NCI-H1105 (cell line): Measurements from ENCODE around the gene PCSK5.
A peak's percentile ranks its signal among the peaks of the same experiment; 100 is the strongest.
"Not testable (repeated sequence)": the region's sequence is repeated elsewhere in the genome, so short reads cannot be mapped to it uniquely, and the experiment has no call there.

Experiments
- DNase-seq: peaks from one replicate; lab custom pipeline; 2025; lab: John Stamatoyannopoulos, UW

The PCSK5 gene

DNA sequence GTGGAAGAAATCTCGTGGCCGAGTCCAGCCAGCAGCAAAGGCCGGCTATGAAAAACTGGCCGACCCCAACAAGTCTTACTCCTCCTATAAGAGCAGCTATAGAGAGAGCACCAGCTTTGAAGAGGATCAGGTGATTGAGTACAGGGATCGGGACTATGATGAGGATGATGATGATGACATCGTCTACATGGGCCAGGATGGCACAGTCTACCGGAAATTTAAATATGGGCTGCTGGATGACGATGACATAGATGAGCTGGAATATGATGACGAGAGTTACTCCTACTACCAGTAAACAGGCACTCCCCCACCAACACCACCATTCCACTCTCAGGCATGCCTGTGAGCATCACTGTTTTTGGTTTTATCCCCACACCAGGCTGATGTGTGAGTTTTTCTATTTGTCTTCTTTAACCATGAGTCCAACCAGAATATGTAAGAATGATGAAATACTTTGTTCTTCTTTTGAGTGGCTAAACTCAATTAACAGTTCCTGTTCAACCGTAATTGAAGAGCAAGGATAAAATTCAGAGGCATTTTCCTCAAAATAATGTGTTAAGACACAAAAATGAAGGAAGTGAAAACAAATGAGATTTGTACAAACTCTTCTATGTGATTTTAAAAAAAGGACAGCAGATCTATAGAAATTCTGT lies 468.3 kb downstream of the PCSK5 start:
- DNase-seq: no peak

- DNase-seq: no peak
Measured at GRCh38 chr9:76359365-76359764, 468.9 kb downstream of the PCSK5 start.

- no peak for DNase-seq
Measured at GRCh38 chr9:76359766-76360165, 469.3 kb downstream of the PCSK5 start.

GRCh38 chr9:76362332-76363031 lies 472.0 kb downstream of the PCSK5 start:
- DNase-seq: not testable (repeated sequence)

GRCh38 chr9:76363032-76363395 lies 472.5 kb downstream of the PCSK5 start:
- no peak for DNase-seq

GRCh38 chr9:76365028-76365427 lies 474.6 kb downstream of the PCSK5 start:
- DNase-seq: no peak

GRCh38 chr9:76366275-76366674 lies 475.8 kb downstream of the PCSK5 start:
- DNase-seq: no peak

DNA sequence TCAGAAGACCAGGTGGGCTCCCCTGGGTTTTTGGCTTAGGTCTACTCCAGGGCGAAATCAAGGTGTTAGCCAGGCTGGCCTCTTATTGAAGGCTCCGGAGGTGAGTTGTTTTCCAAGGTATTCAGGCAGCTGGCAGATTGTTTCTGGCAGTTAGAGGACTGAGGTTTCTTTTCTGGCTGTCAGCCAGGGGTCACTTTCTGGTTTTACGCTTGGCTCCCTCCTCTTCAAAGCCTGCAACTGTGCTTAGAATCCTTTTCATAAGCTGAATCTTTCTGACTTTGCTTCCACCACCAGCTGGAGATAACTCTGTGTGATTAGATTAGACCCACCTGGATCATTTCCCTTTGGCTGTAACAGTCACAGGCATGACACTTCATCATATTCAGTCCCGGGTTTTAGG lies 479.1 kb downstream of the PCSK5 start:
- DNase-seq: peak; percentile 89

DNA sequence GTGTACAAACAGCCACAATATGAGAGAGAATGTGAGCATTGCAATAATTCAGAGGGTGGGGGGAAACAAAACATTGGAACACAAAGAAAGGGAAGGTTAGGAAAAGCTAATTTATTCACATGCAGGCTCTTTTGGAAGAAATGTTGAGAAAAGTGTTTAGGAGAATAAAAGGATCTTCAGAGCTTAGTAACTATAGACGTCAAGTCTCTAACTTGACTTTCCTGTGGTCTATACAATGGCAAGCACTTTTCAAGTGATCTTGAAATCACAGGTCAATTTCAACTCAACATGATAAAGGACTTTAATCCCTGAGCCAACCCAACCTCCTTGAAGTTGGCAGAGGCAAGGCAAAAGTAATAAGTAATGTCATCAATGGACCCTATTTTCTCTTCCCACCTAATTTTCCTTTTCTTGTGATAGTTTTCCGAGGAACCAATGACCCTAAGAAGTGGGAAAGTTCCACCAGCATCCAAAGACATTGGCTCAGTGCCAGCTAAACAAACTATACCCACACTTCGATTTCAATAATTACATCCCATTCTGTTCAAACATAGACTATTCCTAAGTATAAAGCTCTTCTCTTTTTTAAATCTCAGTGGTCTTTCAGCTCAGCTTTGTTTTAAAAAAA lies 480.0 kb downstream of the PCSK5 start:
- no peak for DNase-seq

GRCh38 chr9:76371901-76372300 lies 481.4 kb downstream of the PCSK5 start:
- DNase-seq: no peak

DNA sequence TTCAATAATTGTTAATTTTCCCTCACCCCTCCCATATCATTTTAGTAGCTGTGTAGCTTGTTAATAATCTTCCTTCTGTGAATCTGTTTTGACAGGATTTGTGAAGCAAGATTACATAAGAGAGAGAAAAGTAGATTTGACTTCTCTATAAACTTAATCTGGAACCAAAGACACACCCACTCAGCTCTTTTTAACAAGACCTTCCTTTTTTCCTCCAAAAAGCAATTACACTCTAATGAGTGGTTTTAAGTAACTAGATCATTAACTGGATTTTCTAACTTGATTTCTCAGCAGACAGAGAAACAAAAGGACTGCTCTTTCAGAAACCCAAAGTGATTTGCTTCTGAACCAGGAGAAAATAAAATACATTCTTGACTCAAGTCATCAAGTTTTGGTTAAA lies 481.9 kb downstream of the PCSK5 start:
- DNase-seq: no peak

DNA sequence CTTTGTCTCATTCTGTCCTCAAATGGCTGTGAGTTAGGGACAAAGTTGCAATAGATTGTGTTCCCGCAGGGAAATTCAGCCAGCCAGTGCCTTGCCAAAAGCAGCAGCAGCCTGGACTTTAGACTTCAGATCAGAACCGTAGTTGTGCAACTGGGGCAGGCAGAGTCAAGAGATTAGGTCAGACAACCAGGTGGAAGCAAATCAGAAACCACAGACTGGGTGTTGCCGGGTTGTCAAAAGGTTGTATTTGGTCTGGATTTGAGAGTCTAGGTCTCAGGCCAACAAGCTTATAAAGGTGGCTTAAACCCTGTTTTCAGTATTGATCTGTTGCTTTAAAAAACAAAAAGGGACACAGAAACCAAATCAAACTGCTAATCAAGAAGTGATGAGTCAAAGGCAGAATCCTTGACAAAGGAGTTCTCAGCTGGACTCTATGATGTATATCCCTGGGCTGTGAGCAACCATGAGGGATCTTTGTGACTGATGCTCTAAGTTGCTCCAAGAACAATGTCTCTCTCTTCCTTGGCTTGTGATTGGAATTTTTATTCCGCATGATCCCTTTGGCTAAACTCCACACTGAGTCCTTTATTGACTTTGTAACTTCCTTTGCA lies 482.8 kb downstream of the PCSK5 start:
- DNase-seq: no peak

DNA sequence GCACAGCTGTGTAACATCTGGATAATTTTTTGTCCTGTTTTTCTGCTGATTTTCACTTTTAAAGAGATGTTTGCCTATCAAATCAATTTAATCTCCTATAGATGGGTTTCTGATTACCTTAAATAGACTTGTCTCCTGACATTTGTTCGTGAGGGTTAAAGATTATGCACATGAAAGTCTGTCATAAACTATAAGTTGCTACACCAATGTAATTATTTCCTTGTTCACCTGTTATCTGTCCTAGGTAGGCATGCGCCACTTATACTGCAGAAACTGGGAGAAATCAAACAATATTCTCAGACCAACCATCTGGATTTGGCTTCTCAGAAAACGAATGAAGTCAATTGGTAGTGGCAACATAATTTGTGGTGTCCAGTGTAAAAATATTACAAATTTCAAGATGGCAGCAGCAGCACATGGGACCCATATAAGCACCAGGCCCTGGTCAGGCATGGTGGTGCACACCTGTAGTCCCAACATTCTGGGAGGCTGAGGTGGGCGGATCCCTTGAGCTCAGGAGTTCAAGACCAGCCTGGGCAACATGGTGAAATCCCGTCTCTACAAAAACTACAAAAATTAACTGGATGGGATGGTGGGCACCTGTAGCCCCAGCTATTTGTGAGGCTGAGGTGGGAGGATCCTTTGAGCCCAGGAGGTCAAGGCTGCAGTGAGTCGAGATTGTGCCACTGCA lies 483.5 kb downstream of the PCSK5 start:
- DNase-seq: no peak

- DNase-seq: no peak
Measured at GRCh38 chr9:76374783-76375559, 484.5 kb downstream of the PCSK5 start.

- DNase-seq: no peak
Measured at GRCh38 chr9:76377791-76378190, 487.3 kb downstream of the PCSK5 start.

DNA sequence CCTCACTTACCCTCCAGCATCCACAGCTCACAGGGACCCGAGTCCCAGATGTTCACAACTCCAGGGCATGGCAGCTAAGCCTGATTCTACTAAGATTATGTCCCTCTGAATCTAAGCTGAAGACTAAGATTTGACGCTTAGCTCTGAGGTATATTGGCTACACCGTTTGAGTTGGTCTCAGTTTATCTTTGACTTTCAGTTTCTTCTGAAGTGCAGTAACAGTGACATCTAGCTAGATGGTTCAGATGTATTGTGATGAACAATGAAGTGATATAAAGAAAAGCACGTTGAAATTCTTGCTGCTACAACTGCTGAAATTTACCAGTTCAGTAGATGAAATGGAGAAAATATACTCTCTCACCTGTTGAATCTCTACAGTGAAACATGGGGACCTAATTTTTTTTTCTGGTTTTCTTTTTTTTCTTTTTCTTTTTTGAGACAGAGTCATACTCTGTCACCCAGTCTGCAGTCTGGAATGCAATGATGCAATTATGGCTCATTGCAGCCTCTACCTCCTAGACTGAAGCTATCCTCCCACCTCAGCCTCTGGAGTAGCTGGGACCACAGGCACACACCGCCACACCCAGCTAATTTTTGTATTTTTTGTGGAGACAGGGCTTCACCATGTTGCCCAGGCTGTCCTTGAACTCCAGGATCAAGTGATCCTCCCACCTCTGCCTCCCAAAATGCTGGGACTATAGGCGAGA lies 488.0 kb downstream of the PCSK5 start:
- DNase-seq: no peak

GRCh38 chr9:76379494-76379893 lies 489.0 kb downstream of the PCSK5 start:
- DNase-seq: peak; percentile 68

- no peak for DNase-seq
Measured at GRCh38 chr9:76390656-76391055, 500.2 kb downstream of the PCSK5 start.

GRCh38 chr9:76394195-76394959 lies 503.9 kb downstream of the PCSK5 start, which contains the start of gene RFK:
Gene RFK (minus strand): TSS chr9:76394426. CDS start chr9:76394171, 255 bp downstream.
- DNase-seq: peak; percentile 81

GRCh38 chr9:76394960-76395252 lies 504.4 kb downstream of the PCSK5 start:
- peak; percentile 48 for DNase-seq
